SK-N-SH treated with all-trans-retinoic acid at 6 μM for 48 hours (cell line): Measurements from ENCODE around the gene ALS2.

Source experiments
- ARNTL ChIP-seq: fragments of 450-650 bp; formaldehyde crosslinking; IDR thresholded peaks from 2 replicates; pipeline ENCODE4 v1.5.0; 2020; ENCODE audit warnings: low read depth, mild to moderate bottlenecking, moderate library complexity, borderline replicate concordance
- RARB ChIP-seq: fragments of 250-450 bp; sonication (Bioruptor Pico); IDR thresholded peaks from 2 replicates; pipeline ENCODE4 v1.8.0; 2021; ENCODE audit warnings: mild to moderate bottlenecking, moderate library complexity
- ZFP3 ChIP-seq: fragments of 250-450 bp; sonication (Bioruptor Pico); IDR thresholded peaks from 2 replicates; pipeline ENCODE4 v1.5.0; 2020; ENCODE audit warnings: mild to moderate bottlenecking, moderate library complexity
- ZNF565 ChIP-seq: fragments of 450-650 bp; formaldehyde crosslinking; conservative IDR thresholded peaks from 2 replicates; pipeline ENCODE4 v1.5.0; 2020; ENCODE audit warnings: low read depth, mild to moderate bottlenecking, moderate library complexity
- ZNF70 ChIP-seq: fragments of 450-650 bp; formaldehyde crosslinking; IDR thresholded peaks from 2 replicates; pipeline ENCODE4 v1.5.0; 2020; ENCODE audit warnings: mild to moderate bottlenecking, moderate library complexity
- TF ChIP-seq, protein P1 (sequence below): fragments of 250-450 bp; sonication (Bioruptor Pico); IDR thresholded peaks from 2 replicates; pipeline ENCODE4 v1.8.0; 2020; ENCODE audit warnings: mild to moderate bottlenecking, moderate library complexity, borderline replicate concordance
- TF ChIP-seq, protein P2 (sequence below): fragments of 250-450 bp; sonication (Bioruptor Pico); IDR thresholded peaks from 2 replicates; pipeline ENCODE4 v1.5.1; 2020; ENCODE audit warnings: low read depth, mild to moderate bottlenecking, moderate library complexity
- TF ChIP-seq, protein P3 (sequence below): fragments of 250-450 bp; sonication (Bioruptor Pico); IDR thresholded peaks from 2 replicates; pipeline ENCODE4 v1.5.0; 2020; ENCODE audit warnings: mild to moderate bottlenecking, moderate library complexity

DNA sequence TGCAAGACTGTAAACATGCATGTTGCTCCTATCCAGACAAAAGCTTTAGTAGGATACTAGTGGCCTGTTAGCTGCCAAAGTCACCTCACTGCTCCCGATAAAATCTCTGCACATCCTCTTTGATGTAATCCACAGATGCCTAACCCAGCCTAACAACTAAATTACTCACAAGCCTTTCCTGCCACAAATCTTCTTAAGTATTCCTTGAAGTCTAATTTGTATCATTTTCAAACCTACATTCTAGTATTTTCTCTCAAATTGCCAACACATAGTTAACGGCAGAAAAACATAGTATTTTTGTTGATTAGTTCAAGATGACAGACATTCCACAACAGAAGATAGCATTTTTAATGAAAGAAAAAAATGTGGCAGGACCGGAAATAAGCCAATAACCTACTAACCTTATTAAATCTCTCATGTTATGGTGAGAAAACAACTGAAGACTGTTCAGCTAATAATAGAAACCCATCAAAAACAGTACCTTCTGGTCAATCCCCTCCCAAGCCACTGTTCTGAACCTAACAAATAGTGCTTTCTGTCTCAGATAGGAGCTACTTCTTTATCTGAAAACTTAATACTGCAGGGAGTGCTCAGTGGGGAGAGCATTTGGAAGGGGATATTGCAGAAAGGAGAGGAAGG lies 82.0 kb downstream of the ALS2 start, which contains the start of gene MPP4:
- TF ChIP-seq, protein P1, sequence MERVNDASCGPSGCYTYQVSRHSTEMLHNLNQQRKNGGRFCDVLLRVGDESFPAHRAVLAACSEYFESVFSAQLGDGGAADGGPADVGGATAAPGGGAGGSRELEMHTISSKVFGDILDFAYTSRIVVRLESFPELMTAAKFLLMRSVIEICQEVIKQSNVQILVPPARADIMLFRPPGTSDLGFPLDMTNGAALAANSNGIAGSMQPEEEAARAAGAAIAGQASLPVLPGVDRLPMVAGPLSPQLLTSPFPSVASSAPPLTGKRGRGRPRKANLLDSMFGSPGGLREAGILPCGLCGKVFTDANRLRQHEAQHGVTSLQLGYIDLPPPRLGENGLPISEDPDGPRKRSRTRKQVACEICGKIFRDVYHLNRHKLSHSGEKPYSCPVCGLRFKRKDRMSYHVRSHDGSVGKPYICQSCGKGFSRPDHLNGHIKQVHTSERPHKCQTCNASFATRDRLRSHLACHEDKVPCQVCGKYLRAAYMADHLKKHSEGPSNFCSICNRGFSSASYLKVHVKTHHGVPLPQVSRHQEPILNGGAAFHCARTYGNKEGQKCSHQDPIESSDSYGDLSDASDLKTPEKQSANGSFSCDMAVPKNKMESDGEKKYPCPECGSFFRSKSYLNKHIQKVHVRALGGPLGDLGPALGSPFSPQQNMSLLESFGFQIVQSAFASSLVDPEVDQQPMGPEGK (CRISPR knock-in tag) = no peak
- TF ChIP-seq ARNTL (CRISPR knock-in tag) = no peak
- TF ChIP-seq, protein P2, sequence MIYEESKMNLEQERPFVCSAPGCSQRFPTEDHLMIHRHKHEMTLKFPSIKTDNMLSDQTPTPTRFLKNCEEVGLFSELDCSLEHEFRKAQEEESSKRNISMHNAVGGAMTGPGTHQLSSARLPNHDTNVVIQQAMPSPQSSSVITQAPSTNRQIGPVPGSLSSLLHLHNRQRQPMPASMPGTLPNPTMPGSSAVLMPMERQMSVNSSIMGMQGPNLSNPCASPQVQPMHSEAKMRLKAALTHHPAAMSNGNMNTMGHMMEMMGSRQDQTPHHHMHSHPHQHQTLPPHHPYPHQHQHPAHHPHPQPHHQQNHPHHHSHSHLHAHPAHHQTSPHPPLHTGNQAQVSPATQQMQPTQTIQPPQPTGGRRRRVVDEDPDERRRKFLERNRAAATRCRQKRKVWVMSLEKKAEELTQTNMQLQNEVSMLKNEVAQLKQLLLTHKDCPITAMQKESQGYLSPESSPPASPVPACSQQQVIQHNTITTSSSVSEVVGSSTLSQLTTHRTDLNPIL (CRISPR knock-in tag) = 0 out of 2 replicates have a peak, but pooled peaks have one; percentile 38
- TF ChIP-seq RARB (CRISPR knock-in tag) = 0 out of 2 replicates have a peak, but pooled peaks have one; percentile 39
- TF ChIP-seq ZNF565 = no peak
- TF ChIP-seq ZNF70 = peak; percentile 77
- no peak for TF ChIP-seq ZFP3 (CRISPR knock-in tag)
- TF ChIP-seq, protein P3, sequence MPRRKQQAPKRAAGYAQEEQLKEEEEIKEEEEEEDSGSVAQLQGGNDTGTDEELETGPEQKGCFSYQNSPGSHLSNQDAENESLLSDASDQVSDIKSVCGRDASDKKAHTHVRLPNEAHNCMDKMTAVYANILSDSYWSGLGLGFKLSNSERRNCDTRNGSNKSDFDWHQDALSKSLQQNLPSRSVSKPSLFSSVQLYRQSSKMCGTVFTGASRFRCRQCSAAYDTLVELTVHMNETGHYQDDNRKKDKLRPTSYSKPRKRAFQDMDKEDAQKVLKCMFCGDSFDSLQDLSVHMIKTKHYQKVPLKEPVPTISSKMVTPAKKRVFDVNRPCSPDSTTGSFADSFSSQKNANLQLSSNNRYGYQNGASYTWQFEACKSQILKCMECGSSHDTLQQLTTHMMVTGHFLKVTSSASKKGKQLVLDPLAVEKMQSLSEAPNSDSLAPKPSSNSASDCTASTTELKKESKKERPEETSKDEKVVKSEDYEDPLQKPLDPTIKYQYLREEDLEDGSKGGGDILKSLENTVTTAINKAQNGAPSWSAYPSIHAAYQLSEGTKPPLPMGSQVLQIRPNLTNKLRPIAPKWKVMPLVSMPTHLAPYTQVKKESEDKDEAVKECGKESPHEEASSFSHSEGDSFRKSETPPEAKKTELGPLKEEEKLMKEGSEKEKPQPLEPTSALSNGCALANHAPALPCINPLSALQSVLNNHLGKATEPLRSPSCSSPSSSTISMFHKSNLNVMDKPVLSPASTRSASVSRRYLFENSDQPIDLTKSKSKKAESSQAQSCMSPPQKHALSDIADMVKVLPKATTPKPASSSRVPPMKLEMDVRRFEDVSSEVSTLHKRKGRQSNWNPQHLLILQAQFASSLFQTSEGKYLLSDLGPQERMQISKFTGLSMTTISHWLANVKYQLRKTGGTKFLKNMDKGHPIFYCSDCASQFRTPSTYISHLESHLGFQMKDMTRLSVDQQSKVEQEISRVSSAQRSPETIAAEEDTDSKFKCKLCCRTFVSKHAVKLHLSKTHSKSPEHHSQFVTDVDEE = no peak
